Measurements from ENCODE around the gene RSPH10B. TPM values are rescaled to one million over a fixed set of nuclear protein-coding genes. Genes with fewer than 3 reads are reported as not detected.
A peak's percentile ranks its signal among the peaks of the same experiment; 100 is the strongest.
"Not testable (repeated sequence)": the region's sequence is repeated elsewhere in the genome, so short reads cannot be mapped to it uniquely, and the experiment has no call there.

Gene RSPH10B
- total RNA-seq, 1 donor from 2014 or later = not detected

GRCh38 chr7:6008668-6009611 is 38.5 kb upstream of the RSPH10B start, which contains the start of the genes AIMP2 and PMS2:
Gene AIMP2, plus strand, starts transcription at chr7:6009272. Its CDS starts 92 bp downstream, at chr7:6009364.
Gene PMS2, minus strand, starts transcription at chr7:6009049. Its CDS starts 30 bp downstream, at chr7:6009019.
- DNase-seq (peak; percentile 98), ATAC-seq (peak; percentile 96)
- Histone ChIP-seq H3K9me3 (no peaks in the 10 kb centered on the region), H3K27ac (peak within 1 kb of the TSS; percentile 90), H3K36me3 (peaks cover under 1% of the 10 kb centered on the region), H3K4me1 (peaks cover 33% of the 10 kb centered on the region), H3K4me3 (peak within 1 kb of the TSS; percentile 81), H3K27me3 (no peaks in the 10 kb centered on the region)
- TF ChIP-seq CTCF (IDR thresholded peaks at IDR 0.05) = no peak
- intact Hi-C loops (cut with DNase I) = no loop called here

- H3K4me1 ChIP-seq = peaks cover 33% of the 10 kb centered on the region
- H3K4me3 ChIP-seq = peak overlapping the region; percentile 81
- ATAC-seq; intact Hi-C loops (cut with DNase I); DNase-seq; H3K36me3 ChIP-seq; H3K27me3 ChIP-seq; H3K9me3 ChIP-seq: not testable (repeated sequence)
- H3K27ac ChIP-seq = peak overlapping the region; percentile 90
These were observed 37.5 kb upstream of the RSPH10B start for GRCh38 chr7:6007835-6008590.

- Histone ChIP-seq H3K27me3 (no peaks in the 10 kb centered on the region), H3K36me3 (peaks cover 14% of the 10 kb centered on the region), H3K4me3 (no peak overlapping the region), H3K4me1 (peaks cover 31% of the 10 kb centered on the region), H3K9me3 (no peaks in the 10 kb centered on the region), H3K27ac (no peak overlapping the region)
- no peak for ATAC-seq
- intact Hi-C loops (cut with DNase I) = no loop called here
- no peak for DNase-seq
- no peak for TF ChIP-seq CTCF (IDR thresholded peaks at IDR 0.05)
These were observed 36.9 kb upstream of the RSPH10B start for GRCh38 chr7:6007386-6007785.

GRCh38 chr7:5997210-5997808 is 26.8 kb upstream of the RSPH10B start:
- Histone ChIP-seq H3K4me3 (no peak overlapping the region), H3K9me3 (no peaks in the 10 kb centered on the region), H3K36me3 (peaks cover 62% of the 10 kb centered on the region), H3K27me3 (no peaks in the 10 kb centered on the region), H3K27ac (no peak overlapping the region), H3K4me1 (no peaks in the 10 kb centered on the region)
- DNase-seq = no peak
- intact Hi-C loops (cut with DNase I) = no loop called here
- peak; percentile 85 for ATAC-seq
- TF ChIP-seq CTCF (IDR thresholded peaks at IDR 0.05) = peak; percentile 67

GRCh38 chr7:5987061-5987460 is 16.6 kb upstream of the RSPH10B start:
- H3K9me3 ChIP-seq; ATAC-seq; intact Hi-C loops (cut with DNase I); DNase-seq; H3K4me1 ChIP-seq; H3K4me3 ChIP-seq; H3K27me3 ChIP-seq; H3K27ac ChIP-seq: not testable (repeated sequence)
- peaks cover 45% of the 10 kb centered on the region for H3K36me3 ChIP-seq

GRCh38 chr7:5979680-5980314 is 9.3 kb upstream of the RSPH10B start:
- DNase-seq; ATAC-seq; H3K36me3 ChIP-seq; H3K4me1 ChIP-seq; H3K4me3 ChIP-seq; H3K27me3 ChIP-seq; H3K9me3 ChIP-seq; H3K27ac ChIP-seq; intact Hi-C loops (cut with DNase I): not testable (repeated sequence)

GRCh38 chr7:5973580-5973979 is 3.1 kb upstream of the RSPH10B start:
- H3K27me3 ChIP-seq, H3K4me3 ChIP-seq: not testable (repeated sequence)

GRCh38 chr7:5963810-5964209 is 6.7 kb downstream of the RSPH10B start:
- intact Hi-C loops (cut with DNase I); DNase-seq: not testable (repeated sequence)

More at GRCh38 chr7:5973580-5973979, 3.1 kb upstream of the RSPH10B start:
- H3K9me3 ChIP-seq; DNase-seq; H3K4me1 ChIP-seq; H3K36me3 ChIP-seq; H3K27ac ChIP-seq; intact Hi-C loops (cut with DNase I): not testable (repeated sequence)
- peak; percentile 38 for ATAC-seq

GRCh38 chr7:5963205-5963604 is 7.3 kb downstream of the RSPH10B start:
- H3K36me3 ChIP-seq; intact Hi-C loops (cut with DNase I); H3K4me1 ChIP-seq; H3K27ac ChIP-seq; H3K27me3 ChIP-seq; ATAC-seq; H3K9me3 ChIP-seq; DNase-seq; H3K4me3 ChIP-seq: not testable (repeated sequence)

More at GRCh38 chr7:5963810-5964209, 6.7 kb downstream of the RSPH10B start:
- H3K4me3 ChIP-seq, H3K36me3 ChIP-seq, H3K27ac ChIP-seq, H3K4me1 ChIP-seq, H3K27me3 ChIP-seq, H3K9me3 ChIP-seq, ATAC-seq: not testable (repeated sequence)

GRCh38 chr7:5934945-5935450 is 35.5 kb downstream of the RSPH10B start:
- H3K27me3 ChIP-seq; intact Hi-C loops (cut with DNase I); H3K36me3 ChIP-seq; H3K4me1 ChIP-seq; ATAC-seq; H3K27ac ChIP-seq; H3K9me3 ChIP-seq; H3K4me3 ChIP-seq; DNase-seq: not testable (repeated sequence)
